Measurements from ENCODE around the gene PARPBP. TPM values are rescaled to one million over a fixed set of nuclear protein-coding genes. Genes with fewer than 3 reads are reported as not detected.

Gene PARPBP
- total and polyA plus RNA-seq, 2 of the 13 experiments (the other 11 are each of a cell fraction or from before 2014, with no cell fraction given): 6.7 to 28.4 TPM

DNA sequence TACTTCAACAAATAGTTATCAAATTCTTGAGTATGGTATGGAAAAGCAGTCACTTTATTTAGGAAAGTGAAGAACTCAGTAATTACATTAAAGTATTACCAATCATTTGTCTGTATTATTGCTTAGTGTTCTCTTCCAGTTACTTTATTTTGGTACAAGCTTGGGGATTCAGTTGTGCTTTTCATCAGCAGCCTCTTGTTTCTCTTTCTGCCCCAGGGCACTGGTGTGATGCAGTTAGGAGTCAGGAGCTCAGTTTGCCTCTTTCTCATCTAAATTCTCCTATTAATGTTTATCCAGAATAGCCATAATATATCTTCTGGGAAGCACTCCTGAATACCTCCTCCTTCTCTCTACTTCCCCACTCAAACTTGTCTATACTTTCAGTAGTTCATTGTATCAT, 52.0 kb downstream of the PARPBP start (continued):
- TF ChIP-seq IKZF4 (CRISPR knock-in tag; IDR thresholded peaks at IDR 0.05; ENCODE audit: borderline replicate concordance, low read depth, not compliant biosample characterization) (no peak), TGIF2 (CRISPR knock-in tag; IDR thresholded peaks at IDR 0.05) (no peak), ERF (CRISPR knock-in tag; IDR thresholded peaks at IDR 0.05) (no peak), PHF20 (CRISPR knock-in tag; IDR thresholded peaks at IDR 0.05) (no peak), NPAS2 (CRISPR knock-in tag; IDR thresholded peaks at IDR 0.05; ENCODE audit: borderline replicate concordance) (no peak), ZNF510 (CRISPR knock-in tag; IDR thresholded peaks at IDR 0.05; ENCODE audit: low read depth) (no peak), ZNF496 (CRISPR knock-in tag; IDR thresholded peaks at IDR 0.05; ENCODE audit: insufficient replicate concordance) (no peak), ZNF350 (CRISPR knock-in tag; IDR thresholded peaks at IDR 0.05; ENCODE audit: borderline replicate concordance, low read depth) (no peak), TEAD3 (CRISPR knock-in tag; optimal IDR thresholded peaks at IDR 0.05; ENCODE audit: borderline replicate concordance) (no peak), ZNF615 (CRISPR knock-in tag; IDR thresholded peaks at IDR 0.05; ENCODE audit: borderline replicate concordance) (no peak), PRMT3 (CRISPR knock-in tag; IDR thresholded peaks at IDR 0.05; ENCODE audit: borderline replicate concordance, low read depth) (no peak), NAIF1 (CRISPR knock-in tag; IDR thresholded peaks at IDR 0.05; ENCODE audit: borderline replicate concordance) (no peak), U2AF1 (optimal IDR thresholded peaks at IDR 0.05; ENCODE audit: low read depth, low read length) (no peak)
- TF ChIP-seq, protein P1, sequence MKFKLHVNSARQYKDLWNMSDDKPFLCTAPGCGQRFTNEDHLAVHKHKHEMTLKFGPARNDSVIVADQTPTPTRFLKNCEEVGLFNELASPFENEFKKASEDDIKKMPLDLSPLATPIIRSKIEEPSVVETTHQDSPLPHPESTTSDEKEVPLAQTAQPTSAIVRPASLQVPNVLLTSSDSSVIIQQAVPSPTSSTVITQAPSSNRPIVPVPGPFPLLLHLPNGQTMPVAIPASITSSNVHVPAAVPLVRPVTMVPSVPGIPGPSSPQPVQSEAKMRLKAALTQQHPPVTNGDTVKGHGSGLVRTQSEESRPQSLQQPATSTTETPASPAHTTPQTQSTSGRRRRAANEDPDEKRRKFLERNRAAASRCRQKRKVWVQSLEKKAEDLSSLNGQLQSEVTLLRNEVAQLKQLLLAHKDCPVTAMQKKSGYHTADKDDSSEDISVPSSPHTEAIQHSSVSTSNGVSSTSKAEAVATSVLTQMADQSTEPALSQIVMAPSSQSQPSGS (CRISPR knock-in tag; IDR thresholded peaks at IDR 0.05): no peak

- FAIRE-seq: no peak
- POLR2A ChIA-PET: no interaction called here
- Histone ChIP-seq H3K4me3 (replicated peaks in 1 of 3; ENCODE audit: insufficient read depth in 1 of 3, low read depth in 2 of 3, low read length in 3 of 3) (no peak overlapping the region), H3K27ac (ENCODE audit: extremely low read length, insufficient read depth, low read length) (no peak overlapping the region), H3K4me1 (ENCODE audit: insufficient read depth, low read length) (no peaks in the 10 kb centered on the region), H3K27me3 (ENCODE audit: control insufficient read depth in 1 of 2, insufficient read depth in 2 of 2, low read length in 2 of 2) (no peaks in the 10 kb centered on the region), H4K20me1 (ENCODE audit: insufficient read depth, low read length) (no peaks in the 10 kb centered on the region), H3K79me2 (ENCODE audit: insufficient read depth, low read length) (no peaks in the 10 kb centered on the region), H3K36me3 (replicated peaks in 1 of 2; ENCODE audit: control insufficient read depth in 1 of 2, insufficient read depth in 2 of 2, low read length in 2 of 2) (no peaks in the 10 kb centered on the region; a peak in 1 of 5 replicates), H3K9me3 (ENCODE audit: low read length) (no peaks in the 10 kb centered on the region), H3K4me2 (ENCODE audit: low read depth, low read length) (no peak overlapping the region), H3K9ac (ENCODE audit: insufficient read depth, low read depth, low read length) (no peak overlapping the region), H2AFZ (ENCODE audit: low read length) (no peak overlapping the region)
- DNase-seq (ENCODE audit: low spot score): no peak
- in situ Hi-C loops (cut with HindIII; ENCODE audit: extremely low pct_ligation_motif_present, low pct_unique_long_range_greater_than_20kb): no loop called here
- ATAC-seq: no peak
- BruUV-seq (replicated peaks): no TSS peak
- CTCF ChIA-PET (ENCODE audit: low intra/inter-chr PET ratio, low total read pairs): no interaction called here
- intact Hi-C loops (cut with micrococcal nuclease; ENCODE audit: unreplicated experiment): no loop called here
- TF ChIP-seq ZNF329 (CRISPR knock-in tag; IDR thresholded peaks at IDR 0.05; ENCODE audit: low read depth) (no peak), ZNF296 (CRISPR knock-in tag; conservative IDR thresholded peaks at IDR 0.05) (no peak), RAD51 (IDR thresholded peaks at IDR 0.05; ENCODE audit: borderline replicate concordance) (no peak), ZSCAN22 (CRISPR knock-in tag; IDR thresholded peaks at IDR 0.05) (no peak), GLI4 (CRISPR knock-in tag; IDR thresholded peaks at IDR 0.05; ENCODE audit: borderline replicate concordance) (no peak), ZNF207 (IDR thresholded peaks at IDR 0.05; ENCODE audit: borderline replicate concordance) (no peak), ZNF101 (CRISPR knock-in tag; IDR thresholded peaks at IDR 0.05; ENCODE audit: borderline replicate concordance, low read depth) (no peak)
- TF ChIP-seq, protein P2, sequence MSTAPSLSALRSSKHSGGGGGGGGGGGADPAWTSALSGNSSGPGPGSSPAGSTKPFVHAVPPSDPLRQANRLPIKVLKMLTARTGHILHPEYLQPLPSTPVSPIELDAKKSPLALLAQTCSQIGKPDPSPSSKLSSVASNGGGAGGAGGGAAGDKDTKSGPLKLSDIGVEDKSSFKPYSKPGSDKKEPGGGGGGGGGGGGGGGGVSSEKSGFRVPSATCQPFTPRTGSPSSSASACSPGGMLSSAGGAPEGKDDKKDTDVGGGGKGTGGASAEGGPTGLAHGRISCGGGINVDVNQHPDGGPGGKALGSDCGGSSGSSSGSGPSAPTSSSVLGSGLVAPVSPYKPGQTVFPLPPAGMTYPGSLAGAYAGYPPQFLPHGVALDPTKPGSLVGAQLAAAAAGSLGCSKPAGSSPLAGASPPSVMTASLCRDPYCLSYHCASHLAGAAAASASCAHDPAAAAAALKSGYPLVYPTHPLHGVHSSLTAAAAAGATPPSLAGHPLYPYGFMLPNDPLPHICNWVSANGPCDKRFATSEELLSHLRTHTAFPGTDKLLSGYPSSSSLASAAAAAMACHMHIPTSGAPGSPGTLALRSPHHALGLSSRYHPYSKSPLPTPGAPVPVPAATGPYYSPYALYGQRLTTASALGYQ (CRISPR knock-in tag; IDR thresholded peaks at IDR 0.05): no peak
These were observed 52.5 kb downstream of the PARPBP start for GRCh38 chr12:102172436-102172835.
